ENCODE results near the gene CASKIN1.

CASKIN1 gene

GRCh38 chr16:2173366-2173765 lies 23.0 kb downstream of the CASKIN1 start:
- DNase-seq, result no peak

- DNase-seq, result no peak
Measured at GRCh38 chr16:2172688-2173335, 23.6 kb downstream of the CASKIN1 start.

- DNase-seq, result no peak
Measured at GRCh38 chr16:2171601-2172178, 24.7 kb downstream of the CASKIN1 start.

GRCh38 chr16:2170587-2171435 lies 25.6 kb downstream of the CASKIN1 start:
- DNase-seq, result no peak

- DNase-seq, result no peak
Measured at GRCh38 chr16:2170080-2170479, 26.3 kb downstream of the CASKIN1 start.

GRCh38 chr16:2167068-2167638 lies 29.3 kb downstream of the CASKIN1 start:
- DNase-seq, result no peak

- no peak for DNase-seq
Measured at GRCh38 chr16:2166263-2167067, 29.9 kb downstream of the CASKIN1 start.

- DNase-seq, result no peak
Measured at GRCh38 chr16:2165861-2166260, 30.5 kb downstream of the CASKIN1 start.

GRCh38 chr16:2163211-2163881 lies 33.1 kb downstream of the CASKIN1 start:
- DNase-seq, result no peak

- no peak for DNase-seq
Measured at GRCh38 chr16:2162676-2163118, 33.7 kb downstream of the CASKIN1 start.

- DNase-seq, result no peak
Measured at GRCh38 chr16:2161911-2162310, 34.5 kb downstream of the CASKIN1 start.

- no peak for DNase-seq
Measured at GRCh38 chr16:2160915-2161551, 35.4 kb downstream of the CASKIN1 start.

- DNase-seq, result no peak
Measured at GRCh38 chr16:2159175-2159838, 37.1 kb downstream of the CASKIN1 start.

GRCh38 chr16:2158262-2158638 lies 38.2 kb downstream of the CASKIN1 start:
- DNase-seq, result no peak

GRCh38 chr16:2157480-2158261 lies 38.7 kb downstream of the CASKIN1 start:
- no peak for DNase-seq

GRCh38 chr16:2156849-2157224 lies 39.6 kb downstream of the CASKIN1 start:
- no peak for DNase-seq

- no peak for DNase-seq
Measured at GRCh38 chr16:2155977-2156848, 40.2 kb downstream of the CASKIN1 start.

GRCh38 chr16:2155091-2155950 lies 41.1 kb downstream of the CASKIN1 start, which contains the start of gene TRAF7:
Gene TRAF7 (plus strand): TSS chr16:2155782. CDS start chr16:2163921, 8,139 bp downstream.
- DNase-seq, result peak; percentile 100
